Measurements from ENCODE around the gene UBE2D2.
"Not testable (repeated sequence)": the region's sequence is repeated elsewhere in the genome, so short reads cannot be mapped to it uniquely, and the experiment has no call there.

UBE2D2 gene

DNA sequence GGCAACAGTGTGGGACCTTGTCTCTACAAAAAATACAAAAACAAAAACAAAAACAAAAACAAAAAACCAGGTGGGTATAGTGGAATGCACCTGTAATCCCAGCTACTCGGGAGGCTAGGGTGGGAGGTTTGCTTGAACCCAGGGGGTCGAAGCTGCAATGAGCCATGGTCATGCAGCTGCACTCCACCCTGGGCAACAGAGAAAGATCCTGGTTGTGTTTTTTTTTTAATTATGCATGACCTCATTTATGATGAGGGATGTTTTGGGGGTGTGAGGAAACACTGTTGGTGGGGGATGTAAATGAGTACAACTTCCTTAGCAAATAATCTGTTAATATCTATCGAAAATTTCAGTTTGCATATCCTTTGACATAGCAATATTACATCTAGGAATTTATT lies 29.4 kb upstream of the UBE2D2 start:
- no peak for TF ChIP-seq Cebpa-rat (IDR thresholded peaks at IDR 0.05)
- H3K4me2 ChIP-seq = peak overlapping the region in 4 of 11 experiments; percentile 8 to 32 (median 24); a peak in 5 of 22 replicates

GRCh38 chr5:139543423-139543991 lies 17.6 kb upstream of the UBE2D2 start:
- 0 out of 22 replicates have a peak, but pooled peaks cover 0 to 6% (median 0%) of the 10 kb centered on the region in 11 experiments for H3K27me3 ChIP-seq
- no peaks in the 10 kb centered on the region for H3K36me3 ChIP-seq
- no peaks in the 10 kb centered on the region for H3K9me3 ChIP-seq (replicated peaks in 1 of 11)
- no peak for TF ChIP-seq Cebpa-rat (IDR thresholded peaks at IDR 0.05)
- H3K4me1 ChIP-seq = peaks cover 17 to 42% (median 30%) of the 10 kb centered on the region in 10 experiments
- no peaks in the 10 kb centered on the region for H4K20me1 ChIP-seq
- H3K27ac ChIP-seq = no peak overlapping the region
- peak overlapping the region in 4 of 10 experiments; percentile 8 to 39 (median 13); a peak in 4 of 20 replicates for H3K4me3 ChIP-seq
- H3K9ac ChIP-seq = peak overlapping the region in 7 of 11 experiments; percentile 2 to 66 (median 29); a peak in 7 of 22 replicates
- H3K4me2 ChIP-seq = peak overlapping the region; percentile 58 to 85 (median 71)

More for the DNA sequence above, 29.4 kb upstream of the UBE2D2 start:
- peaks cover under 1 to 24% (median 15%) of the 10 kb centered on the region in 10 experiments; a peak in 16 of 20 replicates for H3K4me1 ChIP-seq
- H3K9ac ChIP-seq = no peak overlapping the region
- H3K9me3 ChIP-seq (replicated peaks in 1 of 11) = peaks cover 27 to 36% (median 32%) of the 10 kb centered on the region in 11 experiments
- H3K36me3 ChIP-seq = 0 out of 22 replicates have a peak, but pooled peaks cover 0 to 4% (median 0%) of the 10 kb centered on the region in 11 experiments
- no peaks in the 10 kb centered on the region for H3K27me3 ChIP-seq
- H4K20me1 ChIP-seq = no peaks in the 10 kb centered on the region
- no peak overlapping the region for H3K4me3 ChIP-seq
- no peak overlapping the region for H3K27ac ChIP-seq

DNA sequence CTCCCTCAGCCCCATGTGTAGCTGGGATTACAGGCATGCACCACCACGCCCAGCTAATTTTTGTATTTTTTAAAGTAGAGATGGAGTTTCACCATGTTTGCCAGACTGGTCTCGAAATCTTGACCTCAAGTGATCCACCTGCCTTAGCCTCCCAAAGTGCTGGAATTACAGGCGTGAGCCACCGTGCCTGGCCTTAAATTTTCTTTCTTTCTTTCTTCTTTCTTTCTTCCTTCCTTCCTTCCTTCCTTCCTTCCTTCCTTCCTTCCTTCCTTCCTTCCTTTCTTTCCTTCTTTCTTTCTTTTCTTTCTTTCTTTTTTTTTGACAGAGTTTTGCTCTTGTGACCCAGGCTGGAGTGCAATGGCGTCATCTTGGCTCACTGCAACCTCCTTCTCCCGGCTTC lies 14.5 kb upstream of the UBE2D2 start:
- H3K36me3 ChIP-seq, H3K9ac ChIP-seq, H4K20me1 ChIP-seq, H3K4me3 ChIP-seq, H3K27me3 ChIP-seq, H3K27ac ChIP-seq: not testable (repeated sequence)
- Histone ChIP-seq H3K4me1 (peaks cover 15 to 50% (median 31%) of the 10 kb centered on the region in 10 experiments), H3K4me2 (peak overlapping the region in 5 of 11 experiments; percentile 17 to 77 (median 43); a peak in 5 of 22 replicates), H3K9me3 (replicated peaks in 1 of 11) (peaks cover 10 to 23% (median 18%) of the 10 kb centered on the region in 11 experiments; a peak in 20 of 22 replicates)

GRCh38 chr5:139549162-139549894 lies 11.8 kb upstream of the UBE2D2 start:
- no peak for TF ChIP-seq Cebpa-rat (IDR thresholded peaks at IDR 0.05)

GRCh38 chr5:139550051-139550872 lies 10.9 kb upstream of the UBE2D2 start:
- Histone ChIP-seq H3K4me1 (peaks cover 7 to 43% (median 25%) of the 10 kb centered on the region in 10 experiments; a peak in 17 of 20 replicates), H3K9me3 (replicated peaks in 1 of 11) (peaks cover 10 to 23% (median 18%) of the 10 kb centered on the region in 11 experiments; a peak in 20 of 22 replicates)
- not testable (repeated sequence) for H4K20me1 ChIP-seq, H3K27me3 ChIP-seq, H3K4me2 ChIP-seq, H3K9ac ChIP-seq, H3K27ac ChIP-seq, H3K36me3 ChIP-seq, H3K4me3 ChIP-seq

More at GRCh38 chr5:139549162-139549894, 11.8 kb upstream of the UBE2D2 start:
- Histone ChIP-seq H3K27me3 (no peaks in the 10 kb centered on the region), H3K36me3 (peaks cover 0 to 6% (median 0%) of the 10 kb centered on the region in 11 experiments; a peak in 2 of 22 replicates), H3K4me1 (peaks cover 7 to 43% (median 25%) of the 10 kb centered on the region in 10 experiments; a peak in 17 of 20 replicates), H3K9me3 (replicated peaks in 1 of 11) (peaks cover 10 to 23% (median 18%) of the 10 kb centered on the region in 11 experiments; a peak in 20 of 22 replicates), H3K27ac (peak overlapping the region in 4 of 11 experiments; percentile 32 to 57 (median 36); a peak in 5 of 22 replicates), H3K9ac (no peak overlapping the region), H3K4me2 (no peak overlapping the region), H3K4me3 (no peak overlapping the region), H4K20me1 (no peaks in the 10 kb centered on the region)

DNA sequence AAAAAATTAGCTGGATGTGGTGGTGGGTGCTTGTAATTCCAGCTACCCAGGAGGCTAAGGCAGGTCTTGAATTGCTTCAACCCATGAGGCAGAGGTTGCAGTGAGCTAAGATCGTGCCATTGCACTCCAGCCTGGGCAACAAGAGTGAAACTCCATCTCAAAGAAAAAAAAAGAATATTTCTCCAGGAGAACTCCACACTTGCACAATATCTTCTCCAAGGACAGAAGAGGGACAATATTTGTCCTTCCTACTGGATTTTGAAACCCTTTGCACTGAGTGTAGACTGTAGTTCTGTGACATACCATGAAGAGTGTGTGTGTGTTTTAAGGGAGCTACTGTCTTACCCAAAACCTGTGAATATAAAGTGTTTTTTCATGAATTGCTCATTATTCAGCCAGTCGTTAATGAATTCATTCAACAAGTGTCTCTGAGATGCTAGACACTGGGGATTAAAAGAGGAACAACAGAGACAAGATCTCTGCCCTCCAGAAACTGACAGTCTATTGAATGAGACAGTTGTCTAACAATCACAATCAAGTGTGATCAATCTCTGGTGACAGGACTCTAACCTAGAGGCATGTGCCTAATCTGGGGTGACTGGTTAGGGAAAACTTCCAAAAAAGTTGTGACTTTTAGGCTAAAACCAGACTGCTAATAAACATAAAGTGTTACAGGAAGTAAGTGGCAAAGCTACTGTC lies 9.8 kb upstream of the UBE2D2 start:
- Histone ChIP-seq H3K36me3 (peaks cover 0 to 6% (median 0%) of the 10 kb centered on the region in 11 experiments; a peak in 2 of 22 replicates), H3K27ac (peak overlapping the region in 2 of 11 experiments; percentile 11 to 61; a peak in 3 of 22 replicates), H3K4me1 (peaks cover 7 to 40% (median 23%) of the 10 kb centered on the region in 10 experiments; a peak in 17 of 20 replicates), H3K9me3 (replicated peaks in 1 of 11) (peaks cover 10 to 23% (median 18%) of the 10 kb centered on the region in 11 experiments; a peak in 20 of 22 replicates), H3K27me3 (no peaks in the 10 kb centered on the region), H3K4me2 (peak overlapping the region in 3 of 11 experiments; percentile 18 to 63 (median 29); a peak in 4 of 22 replicates), H3K4me3 (no peak overlapping the region), H4K20me1 (no peaks in the 10 kb centered on the region), H3K9ac (peak overlapping the region in 2 of 11 experiments; percentile 41 to 42; a peak in 1 of 22 replicates)
- no peak for TF ChIP-seq Cebpa-rat (IDR thresholded peaks at IDR 0.05)

GRCh38 chr5:139552893-139553575 lies 8.1 kb upstream of the UBE2D2 start:
- Histone ChIP-seq H3K4me1 (peaks cover 5 to 23% (median 12%) of the 10 kb centered on the region in 10 experiments; a peak in 17 of 20 replicates), H3K4me2 (no peak overlapping the region), H3K27ac (no peak overlapping the region), H3K4me3 (no peak overlapping the region), H4K20me1 (no peaks in the 10 kb centered on the region), H3K9ac (no peak overlapping the region), H3K27me3 (no peaks in the 10 kb centered on the region), H3K9me3 (replicated peaks in 1 of 11) (peaks cover 10 to 23% (median 18%) of the 10 kb centered on the region in 11 experiments; a peak in 20 of 22 replicates), H3K36me3 (peaks cover 0 to 6% (median 0%) of the 10 kb centered on the region in 11 experiments; a peak in 2 of 22 replicates)
- TF ChIP-seq Cebpa-rat (IDR thresholded peaks at IDR 0.05) = no peak
